Aorta (tissue), 5 donors: Measurements from ENCODE around the gene C10orf71. TPM values are rescaled to one million over a fixed set of nuclear protein-coding genes. Genes with fewer than 3 reads are reported as not detected.

Experiments
- ATAC-seq: fragments of 200-7000 bp; cut with Tn5 transposase; one replicate; pipeline ENCODE4 v1.9.1; 2022; ENCODE audit warnings: moderate library complexity; ENCODE audit not compliant: low FRiP score
- DNase-seq, 2 donors: peaks; one replicate each; pipeline ENCODE4 v3.0.0-alpha.2; 2020
- H3K27ac ChIP-seq, 2 donors: one replicate each; pipeline ENCODE4 v1.5.1; 2013; ENCODE audit warnings: low read length in 2 of 2, mild to moderate bottlenecking in 2 of 2, moderate library complexity in 2 of 2, control low read depth in 1 of 2, inconsistent platforms in 1 of 2, low read depth in 1 of 2
- H3K27me3 ChIP-seq, 2 donors: one replicate each; pipeline ENCODE4 v1.6.1; 2013; ENCODE audit warnings: control low read depth in 1 of 2, low read length in 1 of 2, mild to moderate bottlenecking in 1 of 2, moderate library complexity in 1 of 2; ENCODE audit not compliant: insufficient read depth in 2 of 2, control insufficient read depth in 1 of 2
- H3K36me3 ChIP-seq, 2 donors: one replicate each; pipeline ENCODE4 v1.6.1; 2013; ENCODE audit warnings: control low read depth in 1 of 2, low read length in 1 of 2, mild to moderate bottlenecking in 1 of 2; ENCODE audit not compliant: insufficient read depth in 2 of 2, control insufficient read depth in 1 of 2
- H3K4me1 ChIP-seq, 2 donors: one replicate each; pipeline ENCODE4 v1.6.1; 2013; ENCODE audit warnings: low read length in 2 of 2, control low read depth in 1 of 2, mild to moderate bottlenecking in 1 of 2, moderate library complexity in 1 of 2; ENCODE audit not compliant: insufficient read depth in 2 of 2, control insufficient read depth in 1 of 2
- H3K4me3 ChIP-seq, 2 donors: one replicate each; pipeline ENCODE4 v1.5.1; 2013; ENCODE audit warnings: low read length in 2 of 2, control low read depth in 1 of 2, mild to moderate bottlenecking in 1 of 2
- H3K9me3 ChIP-seq: one replicate; pipeline ENCODE4 v1.6.1; 2013; ENCODE audit warnings: mild to moderate bottlenecking, low read length; ENCODE audit not compliant: control insufficient read depth
- WGBS, 2 donors: extraction: QIAGEN DNeasy Blood & Tissue Kit; methylation state at CpG; one replicate each; pipeline ENCODE4 v1.1.7; 2013; 5-methylcytosine and 5-hydroxymethylcytosine counted together
- intact Hi-C, 2 donors: fragments of 100-400 bp; cut with DNase I; formaldehyde crosslinking; loops; one replicate each; pipeline versions ENCODE4 v1.14.2 to v1.15.0; 2022
- polyA plus RNA-seq, 2 donors: library from polyadenylated mRNA; stranded (reverse); fragments of 200-250 nt; gene quantifications; one replicate each; pipeline ENCODE4 v1.2.3, GENCODE V29; 2013
- total RNA-seq, 2 donors: library from RNA; stranded (reverse); fragmentation: NEBNext Ultra II Directional; extraction: Animal tissue kit (Norgen Biotek cat#: 25700); gene quantifications; one replicate each; pipeline ENCODE4 v1.2.1, GENCODE V29; 2021
- donor health status: healthy with polysubstance abuse.
- donor health status: Bipolar disorder and iron deficiency.
- donor health status: DM: no; HTN: no; CAD: no.
- donor health status: DM: no; HTN: no; CAD: no.
- donor health status: DM: yes; HTN: yes; CAD: no.

C10orf71 gene
- total and polyA plus RNA-seq, 4 donors: 0.09 to 0.13 (median 0.13) TPM; not detected in 1

DNA sequence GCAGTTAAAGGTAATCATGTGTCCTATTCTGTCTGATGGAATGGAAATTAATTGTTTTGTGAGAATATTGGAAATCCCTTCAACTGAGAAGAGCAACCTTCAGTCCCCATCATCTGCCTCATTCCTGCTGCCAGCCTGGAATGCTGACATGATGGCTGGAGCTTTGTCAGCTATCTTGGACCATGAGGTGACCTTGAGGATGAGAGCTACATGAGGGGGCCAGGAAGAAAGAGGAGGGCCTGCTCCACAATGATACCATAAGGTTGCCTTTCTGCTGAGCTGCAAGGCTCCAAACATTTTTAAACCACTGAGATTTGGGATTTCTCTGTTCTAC is 40.7 kb upstream of the C10orf71 start:
- no peak for ATAC-seq
- Histone ChIP-seq H3K4me1 (no peaks in the 10 kb centered on the region), H3K9me3 (no peaks in the 10 kb centered on the region), H3K27me3 (no peaks in the 10 kb centered on the region), H3K4me3 (no peak overlapping the region), H3K36me3 (no peaks in the 10 kb centered on the region), H3K27ac (no peak overlapping the region)
- no peak for DNase-seq
- intact Hi-C loops: no loop called here

DNA sequence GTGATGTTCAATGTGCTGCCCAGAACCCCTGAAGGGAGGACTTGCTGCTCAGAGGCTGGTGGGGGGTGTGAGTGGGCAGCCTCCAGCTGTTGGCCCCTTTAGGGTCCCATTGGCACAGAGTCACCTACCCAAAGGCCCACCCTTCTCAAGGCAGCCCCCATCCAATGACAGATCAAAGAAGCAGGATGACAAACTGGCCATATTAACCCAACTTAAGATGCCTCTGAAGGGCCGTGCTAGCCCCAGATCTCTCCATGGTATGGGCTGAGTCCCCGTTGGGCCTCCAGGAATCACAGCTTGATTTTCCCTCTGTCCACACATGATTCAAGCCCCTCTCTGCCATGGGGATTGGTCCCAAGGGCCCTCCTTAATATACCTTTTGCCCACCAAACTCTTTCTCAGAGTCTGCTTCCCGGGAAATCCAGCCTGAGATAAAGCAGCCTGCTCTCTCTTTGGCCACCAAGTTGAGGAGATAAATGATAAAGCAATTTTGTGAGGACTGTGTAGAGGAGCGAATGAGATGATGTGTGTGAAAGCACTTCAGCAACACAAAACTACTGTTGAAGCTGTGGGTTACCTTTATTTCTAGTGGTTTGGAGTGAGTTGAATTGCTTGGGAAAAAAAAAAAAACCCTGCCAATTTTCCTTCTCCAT is 38.2 kb upstream of the C10orf71 start:
- Histone ChIP-seq H3K36me3 (no peaks in the 10 kb centered on the region), H3K9me3 (peaks cover 2% of the 10 kb centered on the region), H3K27me3 (no peaks in the 10 kb centered on the region), H3K4me3 (no peak overlapping the region), H3K27ac (no peak overlapping the region), H3K4me1 (no peaks in the 10 kb centered on the region)
- intact Hi-C loops: no loop called here
- 78 to 80% methylated on average over 4 of the region's 4 CpGs for WGBS, 2 donors
- ATAC-seq (no peak), DNase-seq (no peak)

DNA sequence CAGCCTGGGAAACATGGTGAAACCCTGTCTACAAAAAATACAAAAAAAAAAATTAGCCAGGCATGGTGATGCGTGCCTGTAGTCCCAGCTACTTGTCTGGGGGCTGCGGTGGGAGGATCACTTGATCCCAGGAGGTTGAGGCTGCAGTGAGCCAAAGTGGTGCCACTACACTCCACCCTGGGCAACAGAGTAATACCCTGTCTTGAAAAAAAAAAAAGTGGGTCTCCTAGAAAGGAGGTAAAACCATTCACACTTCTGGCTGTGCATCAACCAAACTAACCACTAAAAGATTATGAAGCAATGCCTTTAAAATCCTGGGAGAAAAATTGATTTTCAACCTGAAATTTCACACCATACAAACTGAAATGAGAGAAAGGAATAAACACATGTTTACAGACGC is 35.4 kb upstream of the C10orf71 start:
- intact Hi-C loops: no loop called here
- WGBS, 2 donors: 83 to 85% methylated on average over 3 of the region's 3 CpGs
- no peak for DNase-seq

DNA sequence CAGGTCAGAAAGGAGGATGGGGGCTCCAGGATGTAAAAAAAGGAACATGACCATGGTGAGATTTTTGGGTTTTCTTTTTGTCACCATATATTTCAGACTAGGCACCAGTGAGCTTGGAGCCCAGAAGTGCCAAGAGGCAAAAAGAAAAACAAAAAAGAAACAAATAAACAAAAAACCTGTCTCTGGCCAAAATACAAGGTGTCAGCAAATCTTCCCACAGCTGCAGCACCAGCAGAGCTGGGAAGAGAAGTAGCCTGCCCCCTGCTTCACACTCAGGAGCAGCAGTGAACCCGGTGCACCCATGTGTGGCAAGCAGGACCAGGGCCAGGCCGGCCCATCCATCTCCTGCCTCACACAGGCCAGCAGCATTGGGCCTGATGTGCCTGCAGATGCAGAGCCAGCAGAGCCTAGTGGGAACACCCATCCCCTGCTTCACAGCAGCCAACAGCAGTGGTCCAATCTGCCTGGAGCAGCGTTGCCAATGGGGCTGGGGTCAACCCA is 34.7 kb upstream of the C10orf71 start:
- no peak overlapping the region for H3K27ac ChIP-seq
- H3K4me3 ChIP-seq: no peak overlapping the region
- DNase-seq (no peak), ATAC-seq (no peak)
- no peaks in the 10 kb centered on the region for H3K4me1 ChIP-seq
- intact Hi-C loops: no loop called here
- H3K36me3 ChIP-seq: no peaks in the 10 kb centered on the region
- no peaks in the 10 kb centered on the region for H3K27me3 ChIP-seq
- 94 to 96% methylated on average over 3 of the region's 3 CpGs for WGBS, 2 donors
- H3K9me3 ChIP-seq: peaks cover 2% of the 10 kb centered on the region

More for the DNA sequence above, 35.4 kb upstream of the C10orf71 start:
- Histone ChIP-seq H3K4me1 (no peaks in the 10 kb centered on the region), H3K27ac (no peak overlapping the region), H3K9me3 (peaks cover 2% of the 10 kb centered on the region), H3K4me3 (no peak overlapping the region), H3K36me3 (no peaks in the 10 kb centered on the region), H3K27me3 (no peaks in the 10 kb centered on the region)
- no peak for ATAC-seq

DNA sequence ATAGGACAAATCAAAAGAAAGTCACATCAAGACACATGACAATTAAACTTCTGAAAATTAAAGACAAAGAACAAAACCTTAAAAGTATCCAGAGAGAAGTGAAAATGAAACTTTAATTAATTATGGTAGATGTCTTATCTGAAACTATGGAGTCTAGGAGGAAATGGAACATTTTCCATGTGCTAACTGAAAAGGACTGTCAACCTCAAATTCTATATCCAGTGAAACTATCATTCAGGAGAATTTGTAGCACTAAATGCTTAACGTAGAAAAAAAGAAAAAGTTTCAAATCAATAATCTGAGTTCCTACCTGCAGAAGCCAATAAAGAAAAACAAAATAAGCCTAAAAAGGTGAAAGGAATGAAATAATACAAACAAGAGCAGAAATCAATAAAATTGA is 33.1 kb upstream of the C10orf71 start:
- no peaks in the 10 kb centered on the region for H3K4me1 ChIP-seq
- WGBS, 2 donors: 88 to 95% methylated on average over 1 of the region's 1 CpG
- H3K36me3 ChIP-seq: no peaks in the 10 kb centered on the region
- ATAC-seq (no peak), DNase-seq (no peak)
- H3K27me3 ChIP-seq: no peaks in the 10 kb centered on the region
- no peak overlapping the region for H3K27ac ChIP-seq
- H3K4me3 ChIP-seq: no peak overlapping the region
- H3K9me3 ChIP-seq: peaks cover 3% of the 10 kb centered on the region
- intact Hi-C loops: no loop called here

DNA sequence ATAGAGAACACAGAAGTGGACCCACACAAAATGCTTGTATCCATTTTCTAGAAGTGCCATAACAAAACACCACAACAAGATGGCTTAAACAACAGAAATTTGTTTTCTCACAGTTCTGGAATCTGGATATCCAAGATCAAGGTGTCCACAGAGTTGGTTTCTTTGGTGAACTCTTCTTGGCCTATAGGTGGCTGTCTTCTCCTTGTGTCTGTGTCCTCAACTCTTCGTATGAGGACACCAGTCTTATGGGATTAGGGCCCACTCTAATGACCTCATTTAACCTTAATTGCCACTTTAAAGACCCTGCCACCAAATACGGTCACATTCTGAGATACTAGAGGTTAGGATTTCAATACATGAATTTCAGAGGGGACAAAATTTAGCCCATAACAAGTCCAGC is 30.8 kb upstream of the C10orf71 start:
- ATAC-seq: no peak
- WGBS, 2 donors: 73 to 85% methylated on average over 2 of the region's 2 CpGs
- H3K36me3 ChIP-seq: no peaks in the 10 kb centered on the region

DNA sequence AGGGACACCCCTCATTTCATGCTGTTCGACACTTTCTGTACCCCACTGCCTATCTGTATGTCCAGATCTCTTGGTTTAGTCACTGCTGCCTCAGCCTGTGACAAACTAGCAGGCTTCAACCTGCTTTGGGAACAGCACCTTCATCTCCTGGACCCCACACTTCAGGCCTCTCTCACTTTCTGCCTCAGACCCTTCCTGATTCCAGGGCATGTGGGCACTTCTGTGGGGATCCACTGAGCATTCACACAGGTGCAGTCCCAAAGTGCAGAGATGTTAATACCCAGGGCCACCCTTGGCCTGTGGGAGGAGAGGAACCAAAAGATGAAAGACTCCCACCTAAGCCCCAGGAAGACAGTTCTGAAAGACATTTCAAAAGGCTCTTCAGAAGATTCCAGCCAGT is 29.4 kb upstream of the C10orf71 start:
- no peaks in the 10 kb centered on the region for H3K4me1 ChIP-seq
- WGBS, 2 donors: 89% methylated on average over 1 of the region's 1 CpG
- ATAC-seq (no peak), DNase-seq (no peak)
- H3K9me3 ChIP-seq: peaks cover 1% of the 10 kb centered on the region
- H3K4me3 ChIP-seq: no peak overlapping the region
- H3K36me3 ChIP-seq: no peaks in the 10 kb centered on the region
- no peaks in the 10 kb centered on the region for H3K27me3 ChIP-seq
- H3K27ac ChIP-seq: no peak overlapping the region
- intact Hi-C loops: no loop called here

More for the DNA sequence above, 30.8 kb upstream of the C10orf71 start:
- Histone ChIP-seq H3K27ac (no peak overlapping the region), H3K27me3 (no peaks in the 10 kb centered on the region), H3K9me3 (peaks cover 3% of the 10 kb centered on the region), H3K4me3 (no peak overlapping the region), H3K4me1 (no peaks in the 10 kb centered on the region)
- intact Hi-C loops: no loop called here
- DNase-seq: no peak

DNA sequence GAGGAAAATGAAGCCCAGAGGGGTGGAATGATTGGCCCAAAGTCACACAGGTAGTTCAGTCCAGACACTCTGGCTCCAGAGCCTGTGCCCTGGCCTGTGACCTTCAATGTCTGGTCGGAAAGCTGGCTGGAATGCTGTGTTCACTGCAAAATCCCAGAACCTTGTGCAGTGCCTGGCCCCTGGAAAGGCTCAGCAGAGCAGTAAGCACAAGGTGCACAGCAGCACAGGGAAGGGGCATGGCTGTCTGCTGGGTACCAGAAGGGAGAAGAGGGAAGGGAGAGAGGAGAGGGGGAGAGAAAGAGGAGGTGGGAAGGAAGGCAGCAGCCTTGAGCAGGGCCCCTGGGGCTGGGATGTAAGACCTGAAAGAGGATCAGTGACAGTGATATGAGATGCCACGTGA is 28.4 kb upstream of the C10orf71 start:
- no peaks in the 10 kb centered on the region for H3K36me3 ChIP-seq
- peaks cover 1% of the 10 kb centered on the region for H3K9me3 ChIP-seq
- WGBS, 2 donors: 64 to 70% methylated on average over 2 of the region's 2 CpGs
- intact Hi-C loops: no loop called here
- H3K4me3 ChIP-seq: no peak overlapping the region
- H3K27me3 ChIP-seq: no peaks in the 10 kb centered on the region
- no peak overlapping the region for H3K27ac ChIP-seq
- ATAC-seq (no peak), DNase-seq (no peak)
- no peaks in the 10 kb centered on the region for H3K4me1 ChIP-seq

DNA sequence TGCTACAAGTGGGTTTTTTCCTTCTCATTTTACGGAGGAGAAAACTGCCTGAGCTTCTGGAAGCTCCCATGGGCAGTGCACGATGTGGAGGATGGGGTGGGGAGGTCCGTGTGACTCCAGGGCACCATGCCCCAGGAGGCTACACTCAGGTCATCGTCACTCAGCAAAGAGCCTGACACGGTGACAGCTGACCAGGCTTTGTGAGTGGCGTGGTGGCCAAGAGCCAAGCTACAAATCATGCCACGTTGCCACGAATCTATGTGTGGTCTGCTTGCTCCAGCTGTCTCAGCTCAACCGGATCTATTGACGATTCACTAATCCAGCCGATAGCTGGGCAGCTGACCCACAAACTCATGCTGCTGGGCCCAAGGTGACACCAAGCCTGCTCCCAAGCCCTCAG is 27.6 kb upstream of the C10orf71 start:
- H3K9me3 ChIP-seq: peaks cover 1% of the 10 kb centered on the region
- no peaks in the 10 kb centered on the region for H3K36me3 ChIP-seq
- no peak for DNase-seq
- H3K4me3 ChIP-seq: no peak overlapping the region
- WGBS, 2 donors: 76% methylated on average over 11 of the region's 11 CpGs
- intact Hi-C loops: no loop called here
- H3K27ac ChIP-seq: no peak overlapping the region
- ATAC-seq: no peak
- H3K4me1 ChIP-seq: no peaks in the 10 kb centered on the region
- H3K27me3 ChIP-seq: no peaks in the 10 kb centered on the region
